H9 (cell line): Measurements from ENCODE around the gene ANKRD11. TPM values are rescaled to one million over a fixed set of nuclear protein-coding genes. Genes with fewer than 3 reads are reported as not detected.

Experiments
- DNase-seq: peaks from one replicate; pipeline ENCODE4 v3.0.0-alpha.2; 2017
- H2AFZ ChIP-seq: one replicate; pipeline ENCODE4 v1.6.1; 2013; ENCODE audit warnings: mild to moderate bottlenecking, low read length, control low read depth, moderate library complexity
- H2AK5ac ChIP-seq: 2 replicates; pipeline ENCODE4 v1.6.1; 2013; ENCODE audit warnings: low read length, control low read depth, mixed read lengths; ENCODE audit not compliant: insufficient read length
- H2BK120ac ChIP-seq: one replicate; pipeline ENCODE4 v1.6.1; 2013; ENCODE audit warnings: low read depth, mild to moderate bottlenecking, low read length, control low read depth, inconsistent platforms; ENCODE audit not compliant: poor library complexity, severe bottlenecking
- H2BK12ac ChIP-seq: 2 replicates; pipeline ENCODE4 v1.6.1; 2013; ENCODE audit warnings: low read length, control low read depth, mixed read lengths, low read depth; ENCODE audit not compliant: insufficient read length
- H2BK15ac ChIP-seq: 2 replicates; pipeline ENCODE4 v1.6.1; 2013; ENCODE audit warnings: low read depth, low read length, control low read depth
- H2BK20ac ChIP-seq: one replicate; pipeline ENCODE4 v1.6.1; 2013; ENCODE audit warnings: low read depth, mild to moderate bottlenecking, low read length, control low read depth, inconsistent platforms; ENCODE audit not compliant: poor library complexity, severe bottlenecking
- H2BK5ac ChIP-seq: 2 replicates; pipeline ENCODE4 v1.6.1; 2013; ENCODE audit warnings: low read length, control low read depth, mixed read lengths; ENCODE audit not compliant: insufficient read length
- H3K14ac ChIP-seq: 2 replicates; pipeline ENCODE4 v1.6.1; 2013; ENCODE audit warnings: low read length, control low read depth; ENCODE audit not compliant: insufficient read depth
- H3K18ac ChIP-seq: 2 replicates; pipeline ENCODE4 v1.6.1; 2013; ENCODE audit warnings: low read depth, mild to moderate bottlenecking, mixed read lengths, low read length, control low read depth; ENCODE audit not compliant: insufficient read length
- H3K23ac ChIP-seq: 2 replicates; pipeline ENCODE4 v1.6.1; 2013; ENCODE audit warnings: low read length, control low read depth, mixed read lengths, low read depth; ENCODE audit not compliant: insufficient read length
- H3K23me2 ChIP-seq: 2 replicates; pipeline ENCODE4 v1.6.1; 2013; ENCODE audit warnings: low read depth, mild to moderate bottlenecking, mixed read lengths, low read length, control low read depth; ENCODE audit not compliant: insufficient read length, poor library complexity, severe bottlenecking
- H3K27ac ChIP-seq: 2 replicates; pipeline ENCODE4 v1.5.1; 2013; ENCODE audit warnings: low read length, control low read depth, mixed read lengths, low read depth; ENCODE audit not compliant: insufficient read length
- H3K27me3 ChIP-seq: 2 replicates; pipeline ENCODE4 v1.6.1; 2013; ENCODE audit warnings: low read length, control low read depth, inconsistent platforms; ENCODE audit not compliant: insufficient read depth
- H3K4ac ChIP-seq: 2 replicates; pipeline ENCODE4 v1.6.1; 2013; ENCODE audit warnings: low read depth, mild to moderate bottlenecking, control low read depth, inconsistent platforms, low read length, moderate library complexity
- H3K4me1 ChIP-seq: 2 replicates; pipeline ENCODE4 v1.6.1; 2013; ENCODE audit warnings: low read length, control low read depth, inconsistent platforms; ENCODE audit not compliant: insufficient read depth
- H3K4me2 ChIP-seq: 2 replicates; pipeline ENCODE4 v1.6.1; 2013; ENCODE audit warnings: low read length, control low read depth, mixed read lengths; ENCODE audit not compliant: insufficient read length, insufficient read depth
- H3K56ac ChIP-seq: 2 replicates; pipeline ENCODE4 v1.6.1; 2013; ENCODE audit warnings: low read depth, mild to moderate bottlenecking, mixed read lengths, low read length, control low read depth; ENCODE audit not compliant: insufficient read length
- H3K79me1 ChIP-seq: 2 replicates; pipeline ENCODE4 v1.6.1; 2013; ENCODE audit warnings: low read depth, mild to moderate bottlenecking, moderate library complexity, low read length, control low read depth, inconsistent platforms; ENCODE audit not compliant: insufficient read depth, poor library complexity, severe bottlenecking
- H3K79me2 ChIP-seq: 2 replicates; pipeline ENCODE4 v1.6.1; 2013; ENCODE audit warnings: low read length, control low read depth, inconsistent platforms; ENCODE audit not compliant: insufficient read depth
- H3K9ac ChIP-seq: 2 replicates; pipeline ENCODE4 v1.6.1; 2013; ENCODE audit warnings: low read length, control low read depth, mixed read lengths; ENCODE audit not compliant: insufficient read length; ENCODE audit errors: extremely low read depth
- H3K9me3 ChIP-seq: one replicate; pipeline ENCODE4 v1.6.1; 2013; ENCODE audit warnings: low read depth, low read length, inconsistent platforms; ENCODE audit not compliant: control insufficient read depth
- H3T11ph ChIP-seq: one replicate; pipeline ENCODE4 v1.6.1; 2013; ENCODE audit warnings: mild to moderate bottlenecking, low read length, control low read depth, inconsistent platforms
- H4K20me1 ChIP-seq: one replicate; pipeline ENCODE4 v1.6.1; 2013; ENCODE audit not compliant: control insufficient read depth, insufficient read length, insufficient read depth
- H4K5ac ChIP-seq: 2 replicates; pipeline ENCODE4 v1.6.1; 2013; ENCODE audit warnings: low read depth, mild to moderate bottlenecking, mixed read lengths, low read length, control low read depth; ENCODE audit not compliant: insufficient read length
- H4K8ac ChIP-seq: replicated peaks from 2 replicates; pipeline ENCODE4 v1.6.1; 2013; ENCODE audit warnings: low read length, control low read depth, mixed read lengths, low read depth; ENCODE audit not compliant: insufficient read length
- H4K91ac ChIP-seq: 2 replicates; pipeline ENCODE4 v1.6.1; 2013; ENCODE audit warnings: low read depth, mild to moderate bottlenecking, moderate library complexity, mixed read lengths, low read length, control low read depth; ENCODE audit not compliant: insufficient read length
- H3K27ac Mint-ChIP-seq, 3 experiments: 2 replicates in 2 of 3; 3 replicates in 1 of 3; pipeline ENCODE4 v1.8.0; 2020 to 2021; ENCODE audit warnings: mixed read lengths in 3 of 3, mild to moderate bottlenecking in 1 of 3, moderate library complexity in 1 of 3
- H3K27me3 Mint-ChIP-seq: 2 replicates; pipeline ENCODE4 v1.8.0; 2021; ENCODE audit warnings: low read depth, mild to moderate bottlenecking, moderate library complexity, mixed read lengths
- H3K36me3 Mint-ChIP-seq, 3 experiments: 2 replicates in 2 of 3; 3 replicates in 1 of 3; pipeline ENCODE4 v1.8.0; 2020 to 2021; ENCODE audit warnings: low read depth in 3 of 3, mixed read lengths in 3 of 3; ENCODE audit not compliant: insufficient read depth in 1 of 3
- H3K4me1 Mint-ChIP-seq, 2 experiments: 2 replicates each; pipeline ENCODE4 v1.8.0; 2020; ENCODE audit warnings: mixed read lengths in 2 of 2
- H3K4me3 Mint-ChIP-seq, 2 experiments: 2 replicates in 1 of 2; 3 replicates in 1 of 2; pipeline ENCODE4 v1.8.0; 2020 to 2021; ENCODE audit warnings: mild to moderate bottlenecking in 2 of 2, mixed read lengths in 2 of 2, moderate library complexity in 1 of 2
- H3K9me3 Mint-ChIP-seq, 2 experiments: 2 replicates in 1 of 2; 3 replicates in 1 of 2; pipeline ENCODE4 v1.8.0; 2020; ENCODE audit warnings: mild to moderate bottlenecking in 2 of 2, mixed read lengths in 2 of 2, moderate library complexity in 1 of 2
- CTCF ChIP-seq: fragments of 200-600 bp; sonication (generic); conservative IDR thresholded peaks from 3 replicates; pipeline ENCODE4 v1.8.0; 2021; ENCODE audit warnings: antibody characterized with exemption, mild to moderate bottlenecking
- WGBS: extraction: QIAGEN DNeasy Blood & Tissue Kit; methylation state at CpG from one replicate; pipeline ENCODE4 v1.1.7; 2013; ENCODE audit warnings: missing lambda C conversion rate, low lambda C conversion rate, mixed read lengths; ENCODE audit not compliant: insufficient read length; ENCODE audit errors: extremely low coverage; 5-methylcytosine and 5-hydroxymethylcytosine counted together
- total RNA-seq: library from RNA; stranded (reverse); gene quantifications from 2 replicates; pipeline ENCODE4 v1.2.1, GENCODE V29; 2021

ANKRD11 gene
- total RNA-seq, 1 experiment from 2014 or later = 181 TPM

GRCh38 chr16:89412811-89413210 lies 77.5 kb downstream of the ANKRD11 start:
- H3K9me3 ChIP-seq = no peaks in the 10 kb centered on the region
- H3K27ac ChIP-seq = no peak overlapping the region
- no peak overlapping the region for H4K8ac ChIP-seq
- no peak overlapping the region for H3K18ac ChIP-seq
- no peak overlapping the region for H3K4me2 ChIP-seq
- H3K4ac ChIP-seq = no peak overlapping the region
- H3K27me3 Mint-ChIP-seq = no peaks in the 10 kb centered on the region
- H3K79me1 ChIP-seq = peaks cover 6% of the 10 kb centered on the region
- no peaks in the 10 kb centered on the region for H3K23me2 ChIP-seq
- H3K27ac Mint-ChIP-seq = peak overlapping the region in 2 of 3 experiments; percentile 59 to 80; a peak in 1 of 7 replicates
- H2BK5ac ChIP-seq = no peak overlapping the region
- H4K5ac ChIP-seq = no peak overlapping the region
- H3K4me1 ChIP-seq = peaks cover 4% of the 10 kb centered on the region; the same call in 1 of the 2 replicates
- H2BK12ac ChIP-seq = no peak overlapping the region
- H3K27me3 ChIP-seq = no peaks in the 10 kb centered on the region
- no peak overlapping the region for H2BK15ac ChIP-seq
- H3K4me1 Mint-ChIP-seq = peaks cover 60 to 65% of the 10 kb centered on the region in 2 experiments
- no peak overlapping the region for H3K56ac ChIP-seq
- no peak overlapping the region for H3K14ac ChIP-seq
- no peaks in the 10 kb centered on the region for H3K9me3 Mint-ChIP-seq
- no peak overlapping the region for H4K91ac ChIP-seq
- H4K20me1 ChIP-seq = peaks cover 4% of the 10 kb centered on the region
- DNase-seq = no peak
- H2BK120ac ChIP-seq = no peak overlapping the region
- H3K9ac ChIP-seq = no peak overlapping the region
- no CpG with 5 or more reads among the region's 4 CpGs for WGBS
- H3T11ph ChIP-seq = no peak overlapping the region
- TF ChIP-seq CTCF = no peak
- H2BK20ac ChIP-seq = no peak overlapping the region
- no peak overlapping the region for H3K4me3 Mint-ChIP-seq
- H3K79me2 ChIP-seq = peaks cover 84% of the 10 kb centered on the region
- no peak overlapping the region for H3K23ac ChIP-seq
- H2AFZ ChIP-seq = no peak overlapping the region
- H3K36me3 Mint-ChIP-seq = peaks cover 6 to 16% (median 11%) of the 10 kb centered on the region in 3 experiments
- H2AK5ac ChIP-seq = no peak overlapping the region
